HG03108 (cell line): Measurements from ENCODE around the gene ZGPAT.

Experiments
- ATAC-seq: cut with Tn5 transposase; IDR thresholded peaks from one replicate; pipeline ENCODE4 v1.9.1; 2021; ENCODE audit warnings: moderate library complexity; ENCODE audit not compliant: unreplicated experiment

Gene ZGPAT

DNA sequence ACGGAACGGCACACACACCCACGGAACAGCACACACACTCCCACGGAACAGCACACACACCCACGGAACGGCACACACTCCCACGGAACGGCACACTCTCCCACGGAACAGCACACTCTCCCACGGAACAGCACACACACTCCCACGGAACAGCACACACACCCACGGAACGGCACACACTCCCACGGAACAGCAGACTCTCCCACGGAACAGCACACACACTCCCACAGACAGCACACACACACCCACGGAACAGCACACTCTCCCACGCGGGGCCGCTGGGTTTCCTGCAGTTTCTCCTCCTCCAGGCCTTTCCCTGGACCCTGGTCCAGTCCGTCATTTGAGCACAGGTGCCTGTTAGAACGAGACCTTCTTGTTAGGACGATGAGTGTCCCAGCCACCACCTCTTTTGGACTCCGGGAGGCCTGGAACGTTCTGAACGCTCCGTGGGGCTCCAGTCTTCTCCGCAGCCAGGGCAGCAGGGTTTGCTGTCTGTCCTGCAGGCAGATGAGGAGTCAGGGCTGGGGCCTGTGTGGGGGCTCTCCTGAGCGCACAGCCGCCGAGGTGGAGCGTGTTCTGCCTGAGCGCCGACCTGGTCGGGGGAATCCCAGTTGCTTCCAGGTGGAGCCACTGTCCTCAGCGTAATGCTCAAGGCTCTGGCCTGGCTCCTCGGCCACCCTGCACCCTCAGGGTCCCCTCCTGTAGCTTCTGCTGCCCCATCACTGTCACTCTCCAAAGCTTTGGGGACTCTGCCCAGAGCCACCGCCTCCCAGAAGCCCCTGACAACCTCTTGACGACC is 29.0 kb upstream of the ZGPAT start:
- no peak for ATAC-seq

DNA sequence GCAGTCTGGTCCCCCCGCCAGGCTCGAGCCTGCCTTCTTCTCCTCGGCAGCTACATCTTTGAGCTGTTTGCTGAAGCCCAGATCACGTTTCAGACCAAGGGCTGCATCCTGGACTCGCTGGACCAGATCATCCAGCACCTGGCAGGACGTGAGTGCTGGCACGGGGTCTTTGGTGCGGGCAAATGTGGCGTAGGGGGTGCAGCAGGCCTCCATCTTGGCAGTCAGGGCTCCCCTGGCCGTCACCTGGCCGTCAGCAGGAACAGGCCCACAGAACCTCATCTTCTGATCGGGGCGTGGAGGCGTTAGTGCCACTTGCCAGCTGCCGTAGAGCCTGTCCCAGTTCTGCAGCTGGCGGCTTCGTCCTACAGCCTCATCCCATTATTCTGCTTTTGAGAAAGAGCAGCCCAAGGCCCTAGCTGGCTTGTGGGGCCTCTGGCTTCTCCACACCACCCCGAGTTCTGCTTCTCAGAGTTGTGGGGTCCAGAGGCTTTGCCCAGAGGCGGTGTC is 28.0 kb upstream of the ZGPAT start:
- ATAC-seq = no peak

DNA sequence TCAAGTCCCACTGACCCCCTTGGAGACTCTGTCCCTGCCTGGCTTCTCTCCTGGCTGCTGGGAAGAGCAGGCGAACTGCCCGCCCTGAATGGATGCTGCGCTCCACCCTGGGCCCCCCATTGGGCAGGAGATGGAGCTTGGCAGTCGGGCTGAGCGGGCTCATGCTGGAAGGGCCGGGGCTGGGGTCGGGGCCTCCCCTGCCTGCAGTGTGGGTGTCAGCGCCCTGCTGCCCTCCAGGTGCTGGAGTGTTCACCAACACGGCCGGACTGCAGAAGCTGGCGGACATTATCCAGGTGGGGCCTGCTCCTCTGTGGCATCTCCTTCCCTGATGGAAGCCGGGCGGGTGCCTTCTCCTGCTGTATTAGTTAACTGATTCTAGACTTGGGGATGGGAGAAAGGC is 27.4 kb upstream of the ZGPAT start:
- no peak for ATAC-seq

- no peak for ATAC-seq
These were observed 26.8 kb upstream of the ZGPAT start for GRCh38 chr20:63680857-63681608.

DNA sequence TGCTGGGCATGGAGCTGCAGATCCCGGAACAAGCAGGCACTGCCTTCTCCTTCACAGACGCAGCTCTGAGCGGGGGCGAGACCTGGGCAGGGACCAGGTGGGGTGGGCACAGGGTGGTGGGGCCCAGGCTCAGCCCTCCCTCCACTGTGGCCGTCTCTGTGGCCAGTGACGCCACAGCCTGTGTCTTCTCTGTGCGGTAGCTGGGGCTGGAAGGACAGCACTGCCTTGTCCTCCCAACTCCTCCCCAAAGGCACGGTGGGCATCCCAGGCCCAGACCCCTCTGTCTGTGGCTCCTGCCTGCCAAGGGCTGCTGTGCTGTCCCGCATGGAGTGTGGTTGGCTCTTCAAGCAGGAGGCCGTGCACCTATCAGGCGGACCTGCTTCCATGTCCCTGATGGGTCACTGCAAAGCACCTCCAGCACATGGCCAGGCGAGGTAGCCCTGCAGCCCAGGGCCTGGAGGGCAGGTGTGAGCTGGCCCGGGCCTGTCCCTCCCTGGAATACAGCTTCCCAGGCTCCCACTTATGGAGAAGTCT is 26.2 kb upstream of the ZGPAT start:
- ATAC-seq = no peak

DNA sequence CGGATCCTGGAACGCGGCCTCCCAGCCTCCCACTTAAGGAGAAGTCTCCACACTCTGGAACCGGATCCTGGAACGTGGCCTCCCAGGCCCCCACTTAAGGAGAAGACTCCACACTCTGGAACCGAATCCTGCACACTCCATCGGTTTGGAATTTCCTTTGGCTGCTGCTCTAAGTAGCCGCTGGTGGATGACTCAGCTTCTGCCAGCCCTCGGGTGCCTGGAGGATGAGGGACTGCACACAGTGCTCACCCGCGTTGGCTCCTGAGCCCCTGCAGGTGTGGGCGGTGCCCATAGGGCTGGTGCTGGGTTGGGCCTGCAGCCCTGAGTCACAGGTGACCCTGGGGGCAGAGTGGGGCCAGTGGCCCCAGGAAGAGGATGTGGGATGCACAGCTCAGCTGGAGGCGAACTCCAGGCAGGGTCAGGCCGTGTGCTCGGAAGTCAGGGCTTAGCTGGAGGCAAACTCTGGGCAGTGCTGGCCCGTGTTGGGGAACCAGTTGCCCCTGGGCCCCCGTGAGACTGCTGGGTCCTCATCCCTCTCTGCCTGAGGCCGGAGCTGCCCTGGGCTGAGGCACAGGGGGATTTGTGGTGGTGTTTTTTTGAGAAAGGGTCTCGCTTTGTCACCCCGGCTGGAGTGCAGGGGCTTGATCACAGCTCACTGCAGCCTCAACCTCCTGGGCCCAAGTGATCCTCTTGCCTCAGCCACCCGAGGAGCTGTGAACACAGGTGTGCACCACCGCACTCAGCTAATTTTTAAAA is 25.3 kb upstream of the ZGPAT start:
- no peak for ATAC-seq

DNA sequence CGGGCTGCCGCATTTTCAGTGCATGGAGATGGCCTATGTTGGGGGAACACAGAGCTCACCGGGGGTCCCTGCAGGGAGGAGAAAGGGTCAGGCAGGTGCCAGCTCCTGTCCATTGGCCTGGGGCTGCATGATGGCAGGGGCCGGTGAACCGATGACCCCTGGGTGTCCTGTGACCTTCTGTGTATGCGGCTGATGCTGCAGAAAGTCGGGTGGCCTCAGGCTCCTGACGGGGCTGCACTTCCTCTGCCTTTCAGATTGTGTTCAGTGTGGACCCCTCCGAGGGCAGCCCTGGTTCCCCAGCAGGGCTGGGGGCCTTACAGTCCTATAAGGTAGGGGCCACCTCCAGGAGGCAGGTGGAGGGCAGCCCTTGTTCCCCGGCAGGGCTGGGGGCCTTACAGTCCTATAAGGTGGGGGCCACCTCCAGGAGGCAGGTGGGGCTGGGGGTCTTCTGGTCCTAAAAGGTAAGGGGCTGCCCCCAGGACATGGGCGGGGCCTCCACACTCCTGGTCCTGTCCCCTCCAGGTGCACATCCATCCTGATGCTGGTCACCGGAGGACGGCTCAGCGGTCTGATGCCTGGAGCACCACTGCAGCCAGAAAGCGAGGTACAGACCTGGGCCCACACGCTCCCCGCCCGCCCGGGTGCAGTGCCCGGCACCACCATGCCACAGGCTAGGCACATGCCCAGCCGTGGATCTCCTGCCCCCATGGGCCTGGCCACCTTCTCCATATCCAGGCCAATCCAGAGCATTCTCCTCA is 22.4 kb upstream of the ZGPAT start:
- ATAC-seq = no peak

DNA sequence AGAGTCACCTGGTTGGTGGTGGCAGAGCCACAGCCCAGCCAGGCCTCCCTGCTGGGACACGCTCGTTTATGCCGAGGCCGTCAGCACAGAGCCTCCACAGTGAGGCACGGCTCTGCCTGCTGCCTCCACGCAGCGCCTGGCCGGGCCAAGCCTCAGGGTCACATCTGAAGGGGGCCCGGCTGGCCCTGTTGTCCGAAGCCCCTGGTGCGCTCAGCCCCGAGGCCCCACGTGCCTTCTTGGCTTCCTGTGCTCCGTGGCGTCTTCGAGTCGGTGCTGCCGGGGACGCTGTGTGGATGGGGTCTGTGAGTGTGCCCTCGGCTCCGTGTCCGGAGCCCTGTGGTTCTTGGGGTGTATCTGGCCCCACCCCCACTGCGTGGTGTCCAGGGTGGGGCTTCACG is 21.7 kb upstream of the ZGPAT start:
- no peak for ATAC-seq

- ATAC-seq = no peak
These were observed 21.1 kb upstream of the ZGPAT start for GRCh38 chr20:63686492-63687321.

GRCh38 chr20:63687419-63688178 is 20.2 kb upstream of the ZGPAT start:
- no peak for ATAC-seq

DNA sequence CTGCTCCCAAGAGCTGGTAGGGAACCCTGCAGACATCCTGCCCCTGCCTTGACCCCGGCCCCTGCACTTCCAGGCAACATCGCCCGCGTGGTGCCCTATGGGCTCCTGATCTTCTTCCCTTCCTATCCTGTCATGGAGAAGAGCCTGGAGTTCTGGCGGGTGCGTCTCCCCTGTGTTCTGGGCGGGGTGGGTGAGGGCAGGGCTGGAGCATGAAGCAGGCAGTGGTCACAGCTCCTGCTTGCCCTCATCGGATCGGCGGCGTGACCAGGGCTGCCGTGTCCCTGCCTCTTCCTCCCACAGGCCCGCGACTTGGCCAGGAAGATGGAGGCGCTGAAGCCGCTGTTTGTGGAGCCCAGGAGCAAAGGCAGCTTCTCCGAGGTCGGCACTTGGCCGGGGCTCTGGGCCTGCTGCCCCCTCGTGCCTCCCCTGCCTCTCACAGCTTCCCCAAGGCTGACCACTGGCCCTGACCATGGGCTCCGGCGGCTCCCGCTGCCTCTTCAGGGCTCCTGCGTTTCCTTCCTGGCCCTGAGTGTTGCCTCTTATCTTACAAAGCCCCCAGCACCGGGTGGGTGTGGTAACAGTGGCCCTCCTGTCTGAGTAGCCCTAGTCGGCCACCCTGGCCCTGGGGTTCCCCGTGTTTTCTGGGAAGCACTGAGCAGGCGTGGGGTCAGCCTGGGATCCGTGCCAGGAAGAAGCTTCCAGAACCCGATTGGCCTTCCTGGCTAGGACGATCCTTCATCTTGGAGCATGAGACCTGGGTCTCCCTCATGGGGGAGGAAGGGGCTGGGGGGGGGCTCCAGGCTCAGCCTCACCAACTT is 19.4 kb upstream of the ZGPAT start:
- no peak for ATAC-seq

- ATAC-seq = no peak
These were observed 18.5 kb upstream of the ZGPAT start for GRCh38 chr20:63689046-63690002.

GRCh38 chr20:63690003-63690897 is 17.6 kb upstream of the ZGPAT start:
- ATAC-seq = no peak

GRCh38 chr20:63690898-63691710 is 16.7 kb upstream of the ZGPAT start:
- ATAC-seq = no peak
